H1 (cell line): ENCODE data around the gene CD247. TPM values are rescaled to one million over a fixed set of nuclear protein-coding genes. Genes with fewer than 3 reads are reported as not detected.

ENCODE experiments used
- CTCF ChIA-PET: fragments of 300-600 bp; sonication (Branson Sonifier 250); formaldehyde crosslinking; loops from one replicate; lab custom pipeline; 2021; ENCODE audit not compliant: partially characterized antibody; lab: Charles Lee
- POLR2A ChIA-PET: fragments of 300-600 bp; sonication (Branson Sonifier 250); formaldehyde crosslinking; loops from one replicate; lab custom pipeline; 2021; ENCODE audit warnings: inconsistent platforms; ENCODE audit not compliant: partially characterized antibody; lab: Charles Lee
- DNase-seq, 2 experiments: peaks; one replicate each; pipeline versions ENCODE4 v3.0.0 to v3.0.0-alpha.2; 2010 to 2022; ENCODE audit warnings: low spot score in 2 of 2, low read depth in 1 of 2, mixed read lengths in 1 of 2
- FAIRE-seq: peaks from 2 replicates; lab custom pipeline; 2011; peaks lifted over from hg19 to GRCh38; lab: Jason Lieb, UNC
- H2AFZ ChIP-seq: 2 replicates; pipeline ENCODE4 v1.8.1; 2012; ENCODE audit warnings: low read length, inconsistent platforms
- H2AK5ac ChIP-seq: 2 replicates; pipeline ENCODE4 v1.6.1; 2013; ENCODE audit warnings: low read depth, low read length
- H2BK120ac ChIP-seq: replicated peaks from 2 replicates; pipeline ENCODE3; 2013; ENCODE audit warnings: low read depth, low read length, inconsistent platforms
- H2BK12ac ChIP-seq: 2 replicates; pipeline ENCODE4 v1.6.1; 2013; ENCODE audit warnings: low read depth, low read length
- H2BK15ac ChIP-seq: 2 replicates; pipeline ENCODE4 v1.6.1; 2013; ENCODE audit warnings: low read length
- H2BK20ac ChIP-seq: 2 replicates; pipeline ENCODE4 v1.6.1; 2013; ENCODE audit warnings: low read length
- H2BK5ac ChIP-seq: 2 replicates; pipeline ENCODE4 v1.6.1; 2013; ENCODE audit warnings: low read depth, low read length
- H3K14ac ChIP-seq: 2 replicates; pipeline ENCODE4 v1.6.1; 2013; ENCODE audit warnings: inconsistent platforms; ENCODE audit not compliant: insufficient read length
- H3K18ac ChIP-seq: 2 replicates; pipeline ENCODE4 v1.6.1; 2013; ENCODE audit warnings: low read length; ENCODE audit errors: extremely low read depth
- H3K23ac ChIP-seq: 2 replicates; pipeline ENCODE4 v1.6.1; 2013; ENCODE audit warnings: inconsistent platforms; ENCODE audit not compliant: insufficient read length
- H3K23me2 ChIP-seq: 2 replicates; pipeline ENCODE4 v1.6.1; 2013; ENCODE audit warnings: low read depth, low read length
- H3K27ac ChIP-seq: 2 replicates; pipeline ENCODE4 v1.6.1; 2011; ENCODE audit warnings: low read depth, low read length, inconsistent platforms
- H3K27me3 ChIP-seq, 4 experiments: replicated peaks in 1 of 4; 1 replicate in 1 of 4; 2 replicates in 3 of 4; pipeline versions ENCODE4 v1.6.1 to v1.8.1; 2011 to 2013; ENCODE audit warnings: low read length in 3 of 4, mild to moderate bottlenecking in 3 of 4, inconsistent platforms in 2 of 4, mixed read lengths in 2 of 4, moderate library complexity in 1 of 4; ENCODE audit not compliant: control insufficient read depth in 3 of 4, insufficient read depth in 3 of 4; ENCODE audit errors: extremely low read depth in 1 of 4
- H3K36me3 ChIP-seq, 4 experiments: 2 replicates each; pipeline versions ENCODE4 v1.6.1 to v1.8.1; 2011 to 2013; ENCODE audit warnings: mild to moderate bottlenecking in 4 of 4, low read length in 3 of 4, moderate library complexity in 2 of 4, control low read depth in 1 of 4, inconsistent platforms in 1 of 4; ENCODE audit not compliant: insufficient read depth in 4 of 4, control insufficient read depth in 2 of 4
- H3K4ac ChIP-seq: replicated peaks from 2 replicates; pipeline ENCODE3; 2013; ENCODE audit warnings: low read length, low read depth, mixed read lengths, inconsistent platforms; ENCODE audit not compliant: insufficient read length
- H3K4me1 ChIP-seq, 4 experiments: replicated peaks in 1 of 4; 1 replicate in 1 of 4; 2 replicates in 3 of 4; pipeline versions ENCODE4 v1.6.1 to v1.8.1; 2011 to 2013; ENCODE audit warnings: low read length in 3 of 4, inconsistent platforms in 2 of 4, mixed read lengths in 1 of 4; ENCODE audit not compliant: insufficient read depth in 4 of 4, control insufficient read depth in 3 of 4
- H3K4me2 ChIP-seq, 2 experiments: 2 replicates each; pipeline versions ENCODE4 v1.6.1 to v1.8.1; 2011 to 2013; ENCODE audit warnings: low read depth in 2 of 2, low read length in 2 of 2, control low read depth in 1 of 2, inconsistent platforms in 1 of 2, mild to moderate bottlenecking in 1 of 2; ENCODE audit not compliant: insufficient read depth in 1 of 2
- H3K4me3 ChIP-seq, 4 experiments: fragments of 200-600, 300-600 bp in 1 of 4; sonication (generic), shearing (Covaris generic), sonication (Bioruptor Twin) in 1 of 4; 2 replicates each; pipeline versions ENCODE4 v1.5.1 to v1.8.1; 2011 to 2016; ENCODE audit warnings: low read length in 4 of 4, low read depth in 3 of 4, control low read depth in 2 of 4, inconsistent platforms in 2 of 4, mild to moderate bottlenecking in 2 of 4, mixed read lengths in 1 of 4, moderate library complexity in 1 of 4; ENCODE audit not compliant: insufficient read depth in 2 of 4; ENCODE audit errors: extremely low read depth in 1 of 4
- H3K56ac ChIP-seq: replicated peaks from 2 replicates; pipeline ENCODE3; 2013; ENCODE audit warnings: low read depth, mild to moderate bottlenecking, mixed read lengths, low read length, inconsistent platforms; ENCODE audit not compliant: insufficient read length
- H3K79me1 ChIP-seq: 2 replicates; pipeline ENCODE4 v1.6.1; 2013; ENCODE audit warnings: low read depth, low read length, control low read depth
- H3K79me2 ChIP-seq, 2 experiments: 2 replicates each; pipeline versions ENCODE4 v1.6.1 to v1.8.1; 2012 to 2013; ENCODE audit warnings: low read length in 2 of 2, mild to moderate bottlenecking in 2 of 2, inconsistent platforms in 1 of 2; ENCODE audit not compliant: insufficient read depth in 2 of 2, control insufficient read depth in 1 of 2
- H3K9ac ChIP-seq, 4 experiments: replicated peaks in 1 of 4; 1 replicate in 1 of 4; 2 replicates in 3 of 4; pipeline versions ENCODE4 v1.6.1 to v1.8.1; 2011 to 2013; ENCODE audit warnings: low read depth in 3 of 4, low read length in 3 of 4, control low read depth in 2 of 4, mild to moderate bottlenecking in 2 of 4, moderate library complexity in 2 of 4, inconsistent platforms in 1 of 4; ENCODE audit errors: extremely low read depth in 1 of 4
- H3K9me3 ChIP-seq, 2 experiments: 2 replicates each; pipeline versions ENCODE4 v1.6.1 to v1.8.1; 2012 to 2013; ENCODE audit warnings: mild to moderate bottlenecking in 2 of 2, moderate library complexity in 2 of 2, control low read depth in 1 of 2, inconsistent platforms in 1 of 2, low read depth in 1 of 2, low read length in 1 of 2, mixed read lengths in 1 of 2; ENCODE audit not compliant: insufficient read depth in 2 of 2
- H4K20me1 ChIP-seq, 2 experiments: replicated peaks in 1 of 2; 2 replicates each; pipeline versions ENCODE3 to v1.8.1; 2011 to 2013; ENCODE audit warnings: inconsistent platforms in 2 of 2, low read length in 2 of 2, mild to moderate bottlenecking in 1 of 2; ENCODE audit not compliant: insufficient read depth in 2 of 2, control insufficient read depth in 1 of 2
- H4K5ac ChIP-seq: 2 replicates; pipeline ENCODE4 v1.6.1; 2013; ENCODE audit warnings: low read length, low read depth, mixed read lengths, inconsistent platforms; ENCODE audit not compliant: insufficient read length
- H4K8ac ChIP-seq: 2 replicates; pipeline ENCODE4 v1.8.0; 2013; ENCODE audit warnings: mild to moderate bottlenecking, moderate library complexity, low read length, inconsistent platforms; ENCODE audit not compliant: insufficient read depth; ENCODE audit errors: extremely low read depth
- H4K91ac ChIP-seq: replicated peaks from 2 replicates; pipeline ENCODE3; 2013; ENCODE audit warnings: low read length, mixed read lengths, inconsistent platforms; ENCODE audit not compliant: insufficient read length
- CBX8 ChIP-seq: fragments of 300-800, 300-1000 bp; sonication (generic); IDR thresholded peaks from 2 replicates; pipeline ENCODE4 v1.7.1; 2016; ENCODE audit warnings: low read depth, low read length, borderline replicate concordance
- HDAC2 ChIP-seq, 2 experiments: fragments of 300-600 bp in 1 of 2; sonication (generic) in 1 of 2; IDR thresholded peaks; 2 replicates each; pipeline ENCODE4 v1.6.1; 2011 to 2012; ENCODE audit warnings: low read depth in 2 of 2, low read length in 2 of 2, mild to moderate bottlenecking in 2 of 2, moderate library complexity in 2 of 2, borderline replicate concordance in 1 of 2, inconsistent platforms in 1 of 2
- KDM4A ChIP-seq: IDR thresholded peaks from one replicate; pipeline ENCODE4 v1.7.1; 2012; ENCODE audit warnings: low read depth, mild to moderate bottlenecking, moderate library complexity, low read length, inconsistent platforms; ENCODE audit not compliant: severe bottlenecking
- MAFK ChIP-seq: IDR thresholded peaks from 2 replicates; pipeline ENCODE4 v1.6.1; 2012; ENCODE audit warnings: low read depth, mild to moderate bottlenecking, improper control_type of control experiment, low read length
- PHF8 ChIP-seq: fragments of 200-600 bp; sonication (generic); conservative IDR thresholded peaks from 2 replicates; pipeline ENCODE4 v1.7.1; 2012; ENCODE audit warnings: low read depth, mild to moderate bottlenecking, inconsistent platforms, low read length, moderate library complexity
- RBBP5 ChIP-seq: IDR thresholded peaks from 2 replicates; pipeline ENCODE4 v1.7.1; 2012; ENCODE audit warnings: low read depth, mild to moderate bottlenecking, inconsistent platforms, low read length, moderate library complexity, borderline replicate concordance
- RFX5 ChIP-seq: IDR thresholded peaks from 2 replicates; pipeline ENCODE4 v1.6.1; 2011; ENCODE audit warnings: low read depth, low read length, improper control_type of control experiment, borderline replicate concordance
- SP4 ChIP-seq: IDR thresholded peaks from 2 replicates; pipeline ENCODE4 v1.6.1; 2012; ENCODE audit warnings: low read length, inconsistent platforms
- WGBS, 2 experiments: shearing (Covaris generic) in 1 of 2; methylation state at CpG; one replicate each; pipeline versions ENCODE4 v1.1.6 to v1.1.7; 2013 to 2015; ENCODE audit warnings: low lambda C conversion rate in 2 of 2, mixed read lengths in 2 of 2, inconsistent platforms in 1 of 2, low coverage in 1 of 2, missing lambda C conversion rate in 1 of 2; ENCODE audit not compliant: insufficient replicate concordance in 2 of 2, insufficient coverage in 1 of 2, insufficient read length in 1 of 2; ENCODE audit errors: extremely low coverage in 1 of 2, missing lambda C conversion rate in 1 of 2; 5-methylcytosine and 5-hydroxymethylcytosine counted together
- polyA plus RNA-seq, 7 experiments: library from polyadenylated mRNA; depleted of rRNA in 3 of 7; stranded (reverse) in 5 of 7; unstranded in 2 of 7; fragments of >200 nt in 5 of 7; fragments of 200-250 nt in 2 of 7; gene quantifications; 1 replicate in 5 of 7; 2 replicates in 1 of 7; 4 replicates in 1 of 7; pipeline versions ENCODE4 v1.2.1 to v1.2.3, GENCODE V29; 2011 to 2013; ENCODE audit warnings: missing spikeins in 2 of 7, mixed read lengths in 2 of 7
- total RNA-seq: library from RNA; stranded (reverse); fragmentation: NEBNext Ultra II Directional; extraction: Animal tissue kit (Norgen Biotek cat#: 25700); gene quantifications from 2 replicates; pipeline ENCODE4 v1.2.1, GENCODE V29; 2021

Gene CD247
- total and polyA plus RNA-seq, 2 of the 8 experiments (the other 6 are each of a cell fraction or from before 2014, with no cell fraction given), result 2.0 to 2.2 TPM

DNA sequence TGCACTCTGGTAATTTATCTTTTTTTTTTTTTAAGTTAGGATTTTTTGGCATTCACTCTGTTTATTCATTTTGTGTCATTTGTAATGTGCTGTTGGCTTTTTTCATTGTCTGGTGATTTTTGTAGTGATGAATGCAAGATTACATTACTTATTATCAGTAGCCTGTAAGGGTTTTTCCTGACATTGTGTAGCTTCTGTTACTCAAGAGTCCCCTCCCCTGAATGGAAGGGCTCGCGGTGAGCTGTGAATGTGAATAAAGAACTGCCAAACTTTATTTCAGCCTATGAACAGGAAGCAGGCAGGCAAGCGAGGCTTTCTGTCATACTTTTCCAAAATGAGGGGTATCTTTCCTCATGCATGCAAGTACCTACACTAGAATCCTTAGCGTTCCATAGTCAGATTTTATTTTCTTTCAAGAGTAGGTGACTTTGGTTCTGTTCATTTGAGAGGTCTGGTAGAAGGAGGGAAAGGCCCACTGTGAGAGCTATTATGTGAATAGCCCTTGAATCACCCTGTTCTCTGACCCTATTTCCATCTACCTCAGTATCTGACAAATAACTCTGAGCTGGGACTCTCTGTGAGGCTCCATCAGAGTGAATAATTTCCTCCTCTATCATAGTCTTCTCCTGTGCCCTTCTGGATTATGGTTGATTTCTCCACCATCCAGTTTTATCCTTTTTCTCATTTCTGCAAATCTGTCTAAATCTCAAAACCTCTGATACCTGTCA is 114.0 kb downstream of the CD247 start:
- no peak overlapping the region for H2BK12ac ChIP-seq
- no peak overlapping the region for H3K27ac ChIP-seq
- H3K4ac ChIP-seq, result no peak overlapping the region
- H3K4me2 ChIP-seq, result no peak overlapping the region
- no peak for DNase-seq
- no peaks in the 10 kb centered on the region for H3K79me1 ChIP-seq
- no peak for FAIRE-seq
- H3K4me1 ChIP-seq, result no peaks in the 10 kb centered on the region
- ChIA-PET POLR2A (no interaction called here), CTCF (interaction anchor here (0.6 to 5.9 kb wide), 6 partner anchors 27 to 347 kb away, joined by 3 to 47 read pairs (median 3); no protein-coding TSS in a partner anchor)
- H2BK20ac ChIP-seq, result no peak overlapping the region
- WGBS, 2 experiments, result 86% methylated on average over 4 of the region's 4 CpGs; no CpG with 5 or more reads in 1 of the 2 experiments
- no peak overlapping the region for H2BK120ac ChIP-seq
- H3K4me3 ChIP-seq, result no peak overlapping the region
- H3K18ac ChIP-seq, result no peak overlapping the region
- H2AK5ac ChIP-seq, result no peak overlapping the region
- H4K20me1 ChIP-seq, result peaks cover 1 to 3% of the 10 kb centered on the region in 2 experiments
- H3K56ac ChIP-seq, result no peak overlapping the region
- H4K5ac ChIP-seq, result no peak overlapping the region
- no peak overlapping the region for H3K23ac ChIP-seq
- no peak overlapping the region for H4K8ac ChIP-seq
- no peaks in the 10 kb centered on the region for H3K27me3 ChIP-seq
- no peaks in the 10 kb centered on the region for H3K23me2 ChIP-seq
- H3K79me2 ChIP-seq, result no peaks in the 10 kb centered on the region
- no peak overlapping the region for H2AFZ ChIP-seq
- H3K14ac ChIP-seq, result no peak overlapping the region
- no peak overlapping the region for H4K91ac ChIP-seq
- H3K9ac ChIP-seq, result no peak overlapping the region
- no peaks in the 10 kb centered on the region for H3K9me3 ChIP-seq
- peaks cover 0 to 20% (median 3%) of the 10 kb centered on the region in 4 experiments; a peak in 5 of 8 replicates for H3K36me3 ChIP-seq
- no peak overlapping the region for H2BK15ac ChIP-seq
- no peak for TF ChIP-seq RFX5
- no peak for TF ChIP-seq HDAC2 (IDR thresholded peaks at IDR 0.05; ENCODE audit: borderline replicate concordance in 1 of 2, low read depth in 2 of 2, low read length in 2 of 2)
- TF ChIP-seq RBBP5, result no peak
- no peak for TF ChIP-seq PHF8
- TF ChIP-seq CBX8, result no peak
- no peak for TF ChIP-seq KDM4A
- no peak for TF ChIP-seq SP4
- TF ChIP-seq MAFK, result no peak
- TF ChIP-seq, all 59 proteins: peak for 0
- no peak overlapping the region for H2BK5ac ChIP-seq
